HCT116 (cell line): ENCODE measurements around the gene NXPE4. TPM values are rescaled to one million over a fixed set of nuclear protein-coding genes. Genes with fewer than 3 reads are reported as not detected.

Source experiments
- ATAC-seq: fragments of 200-7000 bp; cut with Tn5 transposase; 2 replicates; pipeline ENCODE4 v1.9.1; 2020; ENCODE audit warnings: mild to moderate bottlenecking, moderate library complexity
- BruUV-seq: library from RNA; stranded (reverse); fragments of 400-500 nt; replicated peaks from 2 replicates; lab custom pipeline; 2021; lab: Mats Ljungman, UMichigan
- CTCF ChIA-PET: fragments of 300-600 bp; sonication (Branson Sonifier 250); formaldehyde crosslinking; loops from one replicate; lab custom pipeline; 2021; ENCODE audit warnings: antibody characterized with exemption; lab: Charles Lee
- POLR2A ChIA-PET: fragments of 300-600, 350-600 bp; sonication (Branson Sonifier 250); formaldehyde crosslinking; loops from one replicate; lab custom pipeline; 2021; ENCODE audit warnings: antibody characterized with exemption; lab: Charles Lee
- RAD21 ChIA-PET, 2 experiments: fragments of 300-600 bp; sonication (Branson Sonifier 250); formaldehyde crosslinking; loops; one replicate each; lab custom pipeline; 2023; ENCODE audit warnings: low total read pairs in 2 of 2; ENCODE audit not compliant: uncharacterized antibody in 2 of 2, unreplicated experiment in 2 of 2, low non-redundant PET in 1 of 2; lab: Charles Lee
- DNase-seq: peaks from one replicate; pipeline ENCODE4 v3.0.0-alpha.2; 2010; ENCODE audit warnings: low read depth, low spot score
- H2AFZ ChIP-seq: fragments of 200-600 bp; shearing (Covaris generic), sonication (generic); 2 replicates; pipeline ENCODE4 v1.6.1; 2017; ENCODE audit warnings: low read depth, mixed run types, mixed read lengths, antibody characterized with exemption, low read length; ENCODE audit not compliant: poor library complexity, severe bottlenecking
- H3K27ac ChIP-seq: 2 replicates; pipeline ENCODE4 v1.5.1; 2012; ENCODE audit warnings: low read depth, low read length
- H3K27me3 ChIP-seq: fragments of 200-600 bp; sonication (generic); 2 replicates; pipeline ENCODE4 v1.6.1; 2016; ENCODE audit warnings: mixed run types, low read length, mixed read lengths; ENCODE audit not compliant: insufficient read depth
- H3K36me3 ChIP-seq, 2 experiments: fragments of 200-500 bp in 1 of 2; fragments of 200-600 bp in 1 of 2; sonication (Bioruptor generic) in 1 of 2; sonication (generic) in 1 of 2; 2 replicates each; pipeline versions ENCODE4 v1.5.1 to v1.6.1; 2014 to 2016; ENCODE audit warnings: low read length in 2 of 2, inconsistent platforms in 1 of 2, mixed read lengths in 1 of 2, mixed run types in 1 of 2; ENCODE audit not compliant: insufficient read depth in 2 of 2, control insufficient read depth in 1 of 2
- H3K4me1 ChIP-seq, 2 experiments: fragments of 200-600 bp in 1 of 2; sonication (generic) in 1 of 2; 2 replicates each; pipeline versions ENCODE4 v1.5.1 to v1.6.1; 2012 to 2017; ENCODE audit warnings: low read length in 2 of 2, inconsistent platforms in 1 of 2, mild to moderate bottlenecking in 1 of 2, mixed read lengths in 1 of 2, mixed run types in 1 of 2, moderate library complexity in 1 of 2; ENCODE audit not compliant: insufficient read depth in 2 of 2, control insufficient read depth in 1 of 2
- H3K4me2 ChIP-seq: fragments of 200-600 bp; sonication (generic); 2 replicates; pipeline ENCODE4 v1.6.1; 2017; ENCODE audit warnings: mixed run types, low read length, mixed read lengths
- H3K4me3 ChIP-seq, 2 experiments: fragments of 200-600 bp in 1 of 2; sonication (generic) in 1 of 2; replicated peaks in 1 of 2; 2 replicates each; pipeline ENCODE4 v1.5.1; 2011 to 2016; ENCODE audit warnings: low read length in 2 of 2, control low read depth in 1 of 2, low read depth in 1 of 2, mild to moderate bottlenecking in 1 of 2, mixed read lengths in 1 of 2, mixed run types in 1 of 2
- H3K79me2 ChIP-seq: fragments of 200-600 bp; sonication (generic); 2 replicates; pipeline ENCODE4 v1.6.1; 2017; ENCODE audit warnings: mild to moderate bottlenecking, mixed run types, low read length, moderate library complexity, mixed read lengths; ENCODE audit not compliant: insufficient read depth
- H3K9ac ChIP-seq: fragments of 200-600 bp; sonication (generic); 2 replicates; pipeline ENCODE4 v1.6.1; 2016; ENCODE audit warnings: low read length, mixed read lengths
- H3K9me2 ChIP-seq: fragments of 200-600 bp; sonication (generic), shearing (Covaris generic); 2 replicates; pipeline ENCODE4 v1.6.1; 2017; ENCODE audit warnings: mixed run types, mild to moderate bottlenecking, moderate library complexity; ENCODE audit not compliant: insufficient read depth
- H3K9me3 ChIP-seq, 2 experiments: fragments of 200-500 bp in 1 of 2; fragments of 200-600 bp in 1 of 2; sonication (Bioruptor generic) in 1 of 2; sonication (generic) in 1 of 2; 2 replicates each; pipeline ENCODE4 v1.6.1; 2014 to 2017; ENCODE audit warnings: low read length in 2 of 2, mixed read lengths in 2 of 2, inconsistent platforms in 1 of 2, low read depth in 1 of 2, mild to moderate bottlenecking in 1 of 2, mixed run types in 1 of 2, moderate library complexity in 1 of 2; ENCODE audit not compliant: control insufficient read depth in 1 of 2, insufficient read depth in 1 of 2
- H4K20me1 ChIP-seq: fragments of 200-600 bp; sonication (generic), shearing (Covaris generic); 2 replicates; pipeline ENCODE4 v1.6.1; 2017; ENCODE audit warnings: mixed run types, mild to moderate bottlenecking, moderate library complexity; ENCODE audit not compliant: insufficient read depth
- EGR1 ChIP-seq: IDR thresholded peaks from 2 replicates; pipeline ENCODE4 v1.6.1; 2012; ENCODE audit warnings: low read depth
- ELF1 ChIP-seq: IDR thresholded peaks from 2 replicates; pipeline ENCODE4 v1.6.1; 2012; ENCODE audit warnings: low read depth, borderline replicate concordance
- EZH2 ChIP-seq: fragments of 200-600 bp; sonication (generic); IDR thresholded peaks from 2 replicates; pipeline ENCODE4 v1.6.1; 2017; ENCODE audit warnings: antibody characterized with exemption, mixed run types
- EZH2phosphoT487 ChIP-seq: fragments of 200-600 bp; IDR thresholded peaks from 2 replicates; pipeline ENCODE4 v1.6.1; 2018; ENCODE audit warnings: antibody characterized with exemption, borderline replicate concordance
- JUND ChIP-seq: IDR thresholded peaks from 2 replicates; pipeline ENCODE4 v1.6.1; 2012
- POLR2A ChIP-seq: IDR thresholded peaks from 2 replicates; pipeline ENCODE4 v1.7.0; 2011; ENCODE audit warnings: borderline replicate concordance; ENCODE audit not compliant: insufficient read depth, insufficient read length; ENCODE audit errors: extremely low read depth
- RAD21 ChIP-seq: IDR thresholded peaks from 2 replicates; pipeline ENCODE4 v1.6.1; 2012; ENCODE audit warnings: low read depth, mild to moderate bottlenecking
- SIN3A ChIP-seq: IDR thresholded peaks from 2 replicates; pipeline ENCODE4 v1.6.1; 2012; ENCODE audit warnings: low read depth
- SRF ChIP-seq: IDR thresholded peaks from 2 replicates; pipeline ENCODE4 v1.6.1; 2012; ENCODE audit warnings: low read depth
- YY1 ChIP-seq: IDR thresholded peaks from 2 replicates; pipeline ENCODE4 v1.6.1; 2011; ENCODE audit warnings: low read length, low read depth, moderate library complexity, mild to moderate bottlenecking; ENCODE audit not compliant: insufficient replicate concordance; ENCODE audit errors: extremely low read depth
- ZFX ChIP-seq: fragments of 450-650 bp; IDR thresholded peaks from 2 replicates; pipeline ENCODE4 v1.6.1; 2017
- ZNF274 ChIP-seq: fragments of 200-500 bp; sonication (Bioruptor generic); IDR thresholded peaks from 2 replicates; pipeline ENCODE4 v1.6.1; 2014; ENCODE audit warnings: mild to moderate bottlenecking, low read depth, low read length, inconsistent platforms
- intact Hi-C: fragments of 100-400 bp; cut with micrococcal nuclease; formaldehyde crosslinking; loops from 2 replicates; pipeline ENCODE4 v1.10.0; 2022
- total RNA-seq: library from RNA; stranded (reverse); gene quantifications from one replicate; pipeline ENCODE4 v1.2.1, GENCODE V29; 2021; ENCODE audit not compliant: unreplicated experiment
- TF ChIP-seq, protein P1 (sequence below): IDR thresholded peaks from 2 replicates; pipeline ENCODE4 v1.6.1; 2012; ENCODE audit warnings: low read depth
- TF ChIP-seq, protein P2 (sequence below): IDR thresholded peaks from 2 replicates; pipeline ENCODE4 v1.6.1; 2012

NXPE4 gene
- total RNA-seq, 1 experiment from 2014 or later = not detected

DNA sequence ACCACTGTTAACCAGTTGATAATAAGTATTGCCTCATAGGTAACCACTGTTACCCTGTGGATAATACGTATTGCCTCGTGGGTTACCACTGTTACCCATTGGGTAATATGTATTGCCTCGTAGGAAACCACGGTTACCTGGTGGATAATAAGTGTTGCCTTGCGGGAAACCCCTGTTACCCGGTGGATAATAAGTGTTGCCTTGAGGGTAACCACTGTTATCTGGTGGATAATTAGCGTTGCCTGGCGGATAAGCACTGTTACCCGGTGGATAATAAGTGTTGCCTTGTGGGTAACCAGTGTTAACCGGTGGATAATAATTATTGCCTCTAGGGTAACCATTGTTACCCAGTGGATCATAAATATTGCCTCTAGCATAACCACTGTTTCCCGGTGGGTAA lies 27.3 kb upstream of the NXPE4 start:
- ChIA-PET CTCF (no interaction called here), RAD21 (no interaction called here), POLR2A (no interaction called here)
- Histone ChIP-seq H3K79me2 (no peaks in the 10 kb centered on the region), H2AFZ (no peak overlapping the region), H3K4me2 (no peak overlapping the region), H3K9me2 (no peaks in the 10 kb centered on the region), H3K9me3 (peaks cover 7 to 33% of the 10 kb centered on the region in 2 experiments; a peak in 2 of 4 replicates), H3K4me1 (no peaks in the 10 kb centered on the region), H3K27me3 (no peaks in the 10 kb centered on the region), H3K27ac (no peak overlapping the region), H3K9ac (no peak overlapping the region), H3K36me3 (no peaks in the 10 kb centered on the region), H4K20me1 (no peaks in the 10 kb centered on the region), H3K4me3 (no peak overlapping the region)
- DNase-seq (no peak), ATAC-seq (no peak)
- TF ChIP-seq SRF = no peak
- no peak for TF ChIP-seq ELF1
- no peak for TF ChIP-seq EZH2
- no peak for TF ChIP-seq ZNF274
- TF ChIP-seq ZFX = no peak
- TF ChIP-seq EZH2phosphoT487 = no peak
- TF ChIP-seq, protein P1, sequence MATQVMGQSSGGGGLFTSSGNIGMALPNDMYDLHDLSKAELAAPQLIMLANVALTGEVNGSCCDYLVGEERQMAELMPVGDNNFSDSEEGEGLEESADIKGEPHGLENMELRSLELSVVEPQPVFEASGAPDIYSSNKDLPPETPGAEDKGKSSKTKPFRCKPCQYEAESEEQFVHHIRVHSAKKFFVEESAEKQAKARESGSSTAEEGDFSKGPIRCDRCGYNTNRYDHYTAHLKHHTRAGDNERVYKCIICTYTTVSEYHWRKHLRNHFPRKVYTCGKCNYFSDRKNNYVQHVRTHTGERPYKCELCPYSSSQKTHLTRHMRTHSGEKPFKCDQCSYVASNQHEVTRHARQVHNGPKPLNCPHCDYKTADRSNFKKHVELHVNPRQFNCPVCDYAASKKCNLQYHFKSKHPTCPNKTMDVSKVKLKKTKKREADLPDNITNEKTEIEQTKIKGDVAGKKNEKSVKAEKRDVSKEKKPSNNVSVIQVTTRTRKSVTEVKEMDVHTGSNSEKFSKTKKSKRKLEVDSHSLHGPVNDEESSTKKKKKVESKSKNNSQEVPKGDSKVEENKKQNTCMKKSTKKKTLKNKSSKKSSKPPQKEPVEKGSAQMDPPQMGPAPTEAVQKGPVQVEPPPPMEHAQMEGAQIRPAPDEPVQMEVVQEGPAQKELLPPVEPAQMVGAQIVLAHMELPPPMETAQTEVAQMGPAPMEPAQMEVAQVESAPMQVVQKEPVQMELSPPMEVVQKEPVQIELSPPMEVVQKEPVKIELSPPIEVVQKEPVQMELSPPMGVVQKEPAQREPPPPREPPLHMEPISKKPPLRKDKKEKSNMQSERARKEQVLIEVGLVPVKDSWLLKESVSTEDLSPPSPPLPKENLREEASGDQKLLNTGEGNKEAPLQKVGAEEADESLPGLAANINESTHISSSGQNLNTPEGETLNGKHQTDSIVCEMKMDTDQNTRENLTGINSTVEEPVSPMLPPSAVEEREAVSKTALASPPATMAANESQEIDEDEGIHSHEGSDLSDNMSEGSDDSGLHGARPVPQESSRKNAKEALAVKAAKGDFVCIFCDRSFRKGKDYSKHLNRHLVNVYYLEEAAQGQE = no peak
- no peak for TF ChIP-seq EGR1
- TF ChIP-seq RAD21 = no peak
- TF ChIP-seq YY1 = no peak
- no peak for TF ChIP-seq POLR2A
- no peak for TF ChIP-seq SIN3A
- TF ChIP-seq, protein P2, sequence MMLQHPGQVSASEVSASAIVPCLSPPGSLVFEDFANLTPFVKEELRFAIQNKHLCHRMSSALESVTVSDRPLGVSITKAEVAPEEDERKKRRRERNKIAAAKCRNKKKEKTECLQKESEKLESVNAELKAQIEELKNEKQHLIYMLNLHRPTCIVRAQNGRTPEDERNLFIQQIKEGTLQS = no peak
- TF ChIP-seq JUND = no peak
- no TSS peak for BruUV-seq
- intact Hi-C loops = no loop called here
